HL-60 (cell line): ENCODE data around the gene DIP2C.

Source experiments
- DNase-seq, 2 experiments: peaks; one replicate each; pipeline ENCODE4 v3.0.0-alpha.2; 2010 to 2020; ENCODE audit warnings: low read depth in 1 of 2, low spot score in 1 of 2
- H3K27ac ChIP-seq: fragments of 250-450 bp; sonication (Bioruptor Pico); replicated peaks from 2 replicates; pipeline ENCODE4 v1.5.1; 2020; ENCODE audit warnings: mild to moderate bottlenecking, moderate library complexity
- H3K27me3 ChIP-seq: fragments of 250-450 bp; sonication (Bioruptor Pico); 2 replicates; pipeline ENCODE4 v1.5.1; 2021; ENCODE audit warnings: mild to moderate bottlenecking, moderate library complexity; ENCODE audit not compliant: insufficient read depth, poor library complexity, severe bottlenecking
- H3K4me3 ChIP-seq: replicated peaks from 2 replicates; pipeline ENCODE4 v1.5.1; 2011; ENCODE audit warnings: mild to moderate bottlenecking, control low read depth, low read length; ENCODE audit not compliant: insufficient read depth
- CTCF ChIP-seq: IDR thresholded peaks from one replicate; pipeline ENCODE4 v1.5.1; 2011; ENCODE audit warnings: low read length, control low read depth, inconsistent platforms; ENCODE audit not compliant: insufficient read depth
- GABPA ChIP-seq: IDR thresholded peaks from 2 replicates; pipeline ENCODE4 v1.6.1; 2012; ENCODE audit warnings: low read depth
- POLR2AphosphoS5 ChIP-seq: IDR thresholded peaks from 2 replicates; pipeline ENCODE4 v1.6.1; 2012; ENCODE audit warnings: low read depth
- REST ChIP-seq: IDR thresholded peaks from 2 replicates; pipeline ENCODE4 v1.6.1; 2012; ENCODE audit warnings: low read depth; ENCODE audit not compliant: insufficient replicate concordance
- SPI1 ChIP-seq: IDR thresholded peaks from 2 replicates; pipeline ENCODE4 v1.6.1; 2012; ENCODE audit warnings: low read depth, mild to moderate bottlenecking, borderline replicate concordance

Gene DIP2C

GRCh38 chr10:712089-712488 is 22.6 kb upstream of the DIP2C start:
- no peak for DNase-seq
- no peak overlapping the region for H3K4me3 ChIP-seq

GRCh38 chr10:707861-708260 is 18.4 kb upstream of the DIP2C start:
- Histone ChIP-seq H3K27me3 (no peaks in the 10 kb centered on the region), H3K27ac (no peak overlapping the region), H3K4me3 (no peak overlapping the region)
- no peak for DNase-seq
- TF ChIP-seq POLR2AphosphoS5 (no peak), CTCF (no peak), GABPA (no peak), REST (no peak), SPI1 (no peak)

More at GRCh38 chr10:712089-712488, 22.6 kb upstream of the DIP2C start:
- H3K27me3 ChIP-seq = no peaks in the 10 kb centered on the region
- no peak overlapping the region for H3K27ac ChIP-seq
- TF ChIP-seq GABPA (no peak), CTCF (no peak), SPI1 (no peak), POLR2AphosphoS5 (no peak), REST (no peak)

GRCh38 chr10:707456-707855 is 18.0 kb upstream of the DIP2C start:
- Histone ChIP-seq H3K4me3 (no peak overlapping the region), H3K27ac (no peak overlapping the region), H3K27me3 (no peaks in the 10 kb centered on the region)
- TF ChIP-seq GABPA (no peak), SPI1 (no peak), REST (no peak), CTCF (no peak), POLR2AphosphoS5 (no peak)
- no peak for DNase-seq
